ENCODE data around the gene PITRM1.

GRCh38 chr10:3154666-3155065, 17.9 kb downstream of the PITRM1 start:
- no peak for TF ChIP-seq CTCF (IDR thresholded peaks at IDR 0.05)
- TF ChIP-seq SMC3 (IDR thresholded peaks at IDR 0.05), result no peak
- TF ChIP-seq MAFK (IDR thresholded peaks at IDR 0.05; ENCODE audit: partially characterized antibody), result no peak
- TF ChIP-seq ELK1 (IDR thresholded peaks at IDR 0.05; ENCODE audit: low read depth, low read length), result no peak
- no peak for TF ChIP-seq RNF2 (IDR thresholded peaks at IDR 0.05; ENCODE audit: borderline replicate concordance, low read depth)
- no peak for TF ChIP-seq JUN (IDR thresholded peaks at IDR 0.05)
- no peak for TF ChIP-seq POLR2AphosphoS2 (conservative IDR thresholded peaks at IDR 0.05; ENCODE audit: low read length)
- TF ChIP-seq REST (IDR thresholded peaks at IDR 0.05), result no peak
- TF ChIP-seq SREBF2 (IDR thresholded peaks at IDR 0.05), result no peak
- no peak for TF ChIP-seq ESRRA (IDR thresholded peaks at IDR 0.05; ENCODE audit: borderline replicate concordance, low read length)
- TF ChIP-seq CHD2 (IDR thresholded peaks at IDR 0.05; ENCODE audit: low read length, partially characterized antibody), result no peak
- TF ChIP-seq RCOR1 (IDR thresholded peaks at IDR 0.05; ENCODE audit: low read depth, low read length), result no peak
- TF ChIP-seq JUNB (IDR thresholded peaks at IDR 0.05), result no peak
- TF ChIP-seq MAX (IDR thresholded peaks at IDR 0.05), result no peak
